Measurements from ENCODE around the gene SPTBN1. TPM values are rescaled to one million over a fixed set of nuclear protein-coding genes. Genes with fewer than 3 reads are reported as not detected.

SPTBN1 gene
- total and polyA plus RNA-seq, 2 experiments from 2014 or later: 57.7 to 187 TPM

- peak overlapping the region; percentile 99 for H3K4me3 ChIP-seq
- H3K36me3 ChIP-seq (ENCODE audit: low read depth): no peaks in the 10 kb centered on the region
- H3K9me2 ChIP-seq (ENCODE audit: insufficient read depth): no peaks in the 10 kb centered on the region
- H3K9ac ChIP-seq: peak overlapping the region; percentile 88
- in situ Hi-C loops (cut with MboI): no loop called here
- peaks cover 36% of the 10 kb centered on the region for H3K4me1 ChIP-seq (ENCODE audit: insufficient read depth)
- peak overlapping the region; percentile 78 for H2AFZ ChIP-seq
- peaks cover 52% of the 10 kb centered on the region for H3F3A ChIP-seq (ENCODE audit: insufficient read depth)
- peak overlapping the region; percentile 66 for H3K27ac ChIP-seq
- no peaks in the 10 kb centered on the region for H3K9me3 ChIP-seq (ENCODE audit: low read depth)
- H3K4me2 ChIP-seq (ENCODE audit: unreplicated experiment): peak overlapping the region; percentile 88
- peaks cover 54% of the 10 kb centered on the region for H3K79me2 ChIP-seq (ENCODE audit: insufficient read depth)
- H4K20me1 ChIP-seq (ENCODE audit: insufficient read depth): peaks cover 15% of the 10 kb centered on the region; the same call in 1 of the 2 replicates
- H3K27me3 ChIP-seq (replicated peaks; ENCODE audit: insufficient read depth): no peaks in the 10 kb centered on the region
- TF ChIP-seq EZH2phosphoT487 (IDR thresholded peaks at IDR 0.05; ENCODE audit: insufficient read depth, low read depth): no peak
- TF ChIP-seq EZH2 (IDR thresholded peaks at IDR 0.05; ENCODE audit: insufficient read depth, poor library complexity, severe bottlenecking): no peak
- DNase-seq: peak; percentile 67
- 1 to 2% methylated on average over 23 to 32 of the region's 35 CpGs for WGBS, 2 experiments (ENCODE audit: low coverage in 1 of 2, low lambda C conversion rate in 2 of 2, missing lambda C conversion rate in 2 of 2)
Measured at GRCh38 chr2:54457323-54458023, 1.3 kb downstream of the SPTBN1 start.

- Histone ChIP-seq H3F3A (ENCODE audit: insufficient read depth) (peaks cover 52% of the 10 kb centered on the region), H3K9ac (peak overlapping the region; percentile 88), H3K9me2 (ENCODE audit: insufficient read depth) (no peaks in the 10 kb centered on the region), H3K4me1 (ENCODE audit: insufficient read depth) (peaks cover 40% of the 10 kb centered on the region), H3K4me2 (ENCODE audit: unreplicated experiment) (peak overlapping the region; percentile 88), H3K27ac (peak overlapping the region; percentile 66), H3K79me2 (ENCODE audit: insufficient read depth) (peaks cover 70% of the 10 kb centered on the region), H3K9me3 (ENCODE audit: low read depth) (no peaks in the 10 kb centered on the region), H3K36me3 (ENCODE audit: low read depth) (no peaks in the 10 kb centered on the region), H4K20me1 (ENCODE audit: insufficient read depth) (peaks cover 19% of the 10 kb centered on the region; the same call in 1 of the 2 replicates), H2AFZ (no peak overlapping the region), H3K4me3 (peak overlapping the region; percentile 99), H3K27me3 (replicated peaks; ENCODE audit: insufficient read depth) (no peaks in the 10 kb centered on the region)
- WGBS, 2 experiments (ENCODE audit: low coverage in 1 of 2, low lambda C conversion rate in 2 of 2, missing lambda C conversion rate in 2 of 2): 3 to 6% methylated on average over 2 of the region's 2 CpGs
- in situ Hi-C loops (cut with MboI): no loop called here
- TF ChIP-seq EZH2phosphoT487 (IDR thresholded peaks at IDR 0.05; ENCODE audit: insufficient read depth, low read depth) (no peak), EZH2 (IDR thresholded peaks at IDR 0.05; ENCODE audit: insufficient read depth, poor library complexity, severe bottlenecking) (no peak)
- peak; percentile 90 for DNase-seq
Measured at GRCh38 chr2:54459037-54459441, 2.9 kb downstream of the SPTBN1 start.

GRCh38 chr2:54461261-54461660 is 5.1 kb downstream of the SPTBN1 start:
- TF ChIP-seq EZH2 (IDR thresholded peaks at IDR 0.05; ENCODE audit: insufficient read depth, poor library complexity, severe bottlenecking) (no peak), EZH2phosphoT487 (IDR thresholded peaks at IDR 0.05; ENCODE audit: insufficient read depth, low read depth) (no peak)
- Histone ChIP-seq H3K9me3 (ENCODE audit: low read depth) (no peaks in the 10 kb centered on the region), H3K27me3 (replicated peaks; ENCODE audit: insufficient read depth) (no peaks in the 10 kb centered on the region), H3K4me1 (ENCODE audit: insufficient read depth) (peaks cover 40% of the 10 kb centered on the region), H3K27ac (peak overlapping the region; percentile 54), H3K79me2 (ENCODE audit: insufficient read depth) (peaks cover 92% of the 10 kb centered on the region), H3K4me3 (no peak overlapping the region), H3K4me2 (ENCODE audit: unreplicated experiment) (peak overlapping the region; percentile 34), H3K9ac (peak overlapping the region; percentile 29; the same call in 1 of the 2 replicates), H3F3A (ENCODE audit: insufficient read depth) (peaks cover 43% of the 10 kb centered on the region), H4K20me1 (ENCODE audit: insufficient read depth) (peaks cover 19% of the 10 kb centered on the region; the same call in 1 of the 2 replicates), H2AFZ (no peak overlapping the region), H3K9me2 (ENCODE audit: insufficient read depth) (no peaks in the 10 kb centered on the region), H3K36me3 (ENCODE audit: low read depth) (no peaks in the 10 kb centered on the region)
- WGBS, 2 experiments (ENCODE audit: low coverage in 1 of 2, low lambda C conversion rate in 2 of 2, missing lambda C conversion rate in 2 of 2): 25% methylated on average over 4 of the region's 4 CpGs
- in situ Hi-C loops (cut with MboI): no loop called here
- DNase-seq: peak; percentile 84

GRCh38 chr2:54464341-54464740 is 8.2 kb downstream of the SPTBN1 start:
- Histone ChIP-seq H4K20me1 (ENCODE audit: insufficient read depth) (peaks cover 18% of the 10 kb centered on the region), H3K79me2 (ENCODE audit: insufficient read depth) (peaks cover 98% of the 10 kb centered on the region), H3K9me2 (ENCODE audit: insufficient read depth) (no peaks in the 10 kb centered on the region), H2AFZ (no peak overlapping the region), H3K27ac (no peak overlapping the region), H3K4me3 (no peak overlapping the region), H3K4me2 (ENCODE audit: unreplicated experiment) (no peak overlapping the region), H3K9me3 (ENCODE audit: low read depth) (no peaks in the 10 kb centered on the region), H3K27me3 (replicated peaks; ENCODE audit: insufficient read depth) (no peaks in the 10 kb centered on the region), H3K4me1 (ENCODE audit: insufficient read depth) (peaks cover 34% of the 10 kb centered on the region), H3F3A (ENCODE audit: insufficient read depth) (peaks cover 38% of the 10 kb centered on the region), H3K9ac (no peak overlapping the region), H3K36me3 (ENCODE audit: low read depth) (no peaks in the 10 kb centered on the region)
- in situ Hi-C loops (cut with MboI): no loop called here
- TF ChIP-seq EZH2 (IDR thresholded peaks at IDR 0.05; ENCODE audit: insufficient read depth, poor library complexity, severe bottlenecking) (no peak), EZH2phosphoT487 (IDR thresholded peaks at IDR 0.05; ENCODE audit: insufficient read depth, low read depth) (no peak)
- WGBS, 2 experiments (ENCODE audit: low coverage in 1 of 2, low lambda C conversion rate in 2 of 2, missing lambda C conversion rate in 2 of 2): 54 to 62% methylated on average over 2 of the region's 2 CpGs
- DNase-seq: no peak

Data from GM23248 (cell line).